Measurements from ENCODE around the gene MAPK7. TPM values are rescaled to one million over a fixed set of nuclear protein-coding genes. Genes with fewer than 3 reads are reported as not detected.

The MAPK7 gene
- polyA plus RNA-seq, 1 of the 3 experiments (the other 2 are of a cell fraction): 19.1 TPM

- POLR2A ChIA-PET: no interaction called here
- TF ChIP-seq YY1 (IDR thresholded peaks at IDR 0.05; ENCODE audit: low read depth) (no peak), PBX3 (IDR thresholded peaks at IDR 0.05) (no peak), USF1 (IDR thresholded peaks at IDR 0.05; ENCODE audit: borderline replicate concordance, low read depth) (no peak), NRF1 (IDR thresholded peaks at IDR 0.05; ENCODE audit: low read depth, low read length) (no peak), ZBTB33 (IDR thresholded peaks at IDR 0.05; ENCODE audit: borderline replicate concordance, low read depth) (no peak), NFIC (IDR thresholded peaks at IDR 0.05; ENCODE audit: borderline replicate concordance) (no peak), FOXM1 (IDR thresholded peaks at IDR 0.05; ENCODE audit: low read depth) (no peak), SIN3A (IDR thresholded peaks at IDR 0.05; ENCODE audit: borderline replicate concordance, low read depth, low read length) (no peak), RAD21 (IDR thresholded peaks at IDR 0.05; ENCODE audit: low read length) (no peak), POLR2AphosphoS5 (IDR thresholded peaks at IDR 0.05; ENCODE audit: low read depth, low read length) (no peak), TAF1 (IDR thresholded peaks at IDR 0.05; ENCODE audit: borderline replicate concordance, low read depth, low read length) (no peak)
- TF ChIP-seq, protein P1, sequence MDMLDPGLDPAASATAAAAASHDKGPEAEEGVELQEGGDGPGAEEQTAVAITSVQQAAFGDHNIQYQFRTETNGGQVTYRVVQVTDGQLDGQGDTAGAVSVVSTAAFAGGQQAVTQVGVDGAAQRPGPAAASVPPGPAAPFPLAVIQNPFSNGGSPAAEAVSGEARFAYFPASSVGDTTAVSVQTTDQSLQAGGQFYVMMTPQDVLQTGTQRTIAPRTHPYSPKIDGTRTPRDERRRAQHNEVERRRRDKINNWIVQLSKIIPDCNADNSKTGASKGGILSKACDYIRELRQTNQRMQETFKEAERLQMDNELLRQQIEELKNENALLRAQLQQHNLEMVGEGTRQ (IDR thresholded peaks at IDR 0.05; ENCODE audit: borderline replicate concordance, low read depth, low read length): no peak
Measured at GRCh38 chr17:19426631-19427030, 48.3 kb downstream of the MAPK7 start.

GRCh38 chr17:19431691-19432090, 53.4 kb downstream of the MAPK7 start:
- Histone ChIP-seq H3K27me3 (ENCODE audit: insufficient read depth) (no peaks in the 10 kb centered on the region), H3K9me3 (no peaks in the 10 kb centered on the region), H3K79me2 (ENCODE audit: insufficient read depth) (no peaks in the 10 kb centered on the region), H3K4me3 (ENCODE audit: low read depth in 2 of 2, low read length in 1 of 2) (no peak overlapping the region), H3K27ac (ENCODE audit: low read depth in 2 of 2, low read length in 1 of 2) (no peak overlapping the region), H3K9me2 (no peaks in the 10 kb centered on the region), H3K9ac (no peak overlapping the region), H3K4me2 (no peak overlapping the region), H2AFZ (ENCODE audit: low read depth) (no peak overlapping the region), H3K4me1 (ENCODE audit: control insufficient read depth in 1 of 2, insufficient read depth in 2 of 2, low read depth in 1 of 2, low read length in 1 of 2) (peaks cover 0 to 7% of the 10 kb centered on the region in 2 experiments; a peak in 1 of 4 replicates), H3F3A (replicated peaks; ENCODE audit: insufficient read depth) (no peaks in the 10 kb centered on the region), H3K36me3 (replicated peaks in 1 of 2; ENCODE audit: control insufficient read depth in 1 of 2, insufficient read depth in 2 of 2, low read length in 1 of 2) (no peaks in the 10 kb centered on the region), H4K20me1 (ENCODE audit: insufficient read depth) (no peaks in the 10 kb centered on the region)
- no peak for DNase-seq
- 86% methylated on average over 3 of the region's 3 CpGs for WGBS (ENCODE audit: low lambda C conversion rate)
- POLR2A ChIA-PET: no interaction called here
- no peak for TF ChIP-seq NRF1 (IDR thresholded peaks at IDR 0.05; ENCODE audit: low read depth, low read length)
- no peak for TF ChIP-seq SMC3 (IDR thresholded peaks at IDR 0.05; ENCODE audit: low read depth, low read length)
- CTCF ChIA-PET: interaction anchor here (0.7 to 3.4 kb wide), 3 partner anchors 15 to 69 kb away, joined by 3 to 21 read pairs (median 7); partner anchors contain the start of gene B9D1

More at GRCh38 chr17:19426631-19427030, 48.3 kb downstream of the MAPK7 start:
- DNase-seq: no peak
- Histone ChIP-seq H3F3A (replicated peaks; ENCODE audit: insufficient read depth) (no peaks in the 10 kb centered on the region), H3K9me3 (no peaks in the 10 kb centered on the region), H3K4me3 (ENCODE audit: low read depth in 2 of 2, low read length in 1 of 2) (no peak overlapping the region), H3K4me2 (no peak overlapping the region), H3K27me3 (ENCODE audit: insufficient read depth) (no peaks in the 10 kb centered on the region), H3K9me2 (no peaks in the 10 kb centered on the region), H2AFZ (ENCODE audit: low read depth) (no peak overlapping the region), H3K4me1 (ENCODE audit: control insufficient read depth in 1 of 2, insufficient read depth in 2 of 2, low read depth in 1 of 2, low read length in 1 of 2) (no peaks in the 10 kb centered on the region), H3K79me2 (ENCODE audit: insufficient read depth) (no peaks in the 10 kb centered on the region), H3K27ac (ENCODE audit: low read depth in 2 of 2, low read length in 1 of 2) (no peak overlapping the region), H3K9ac (no peak overlapping the region), H3K36me3 (replicated peaks in 1 of 2; ENCODE audit: control insufficient read depth in 1 of 2, insufficient read depth in 2 of 2, low read length in 1 of 2) (no peaks in the 10 kb centered on the region), H4K20me1 (ENCODE audit: insufficient read depth) (no peaks in the 10 kb centered on the region)
- WGBS (ENCODE audit: low lambda C conversion rate): 94% methylated on average over 5 of the region's 5 CpGs
- CTCF ChIA-PET: interaction anchor here (2.1 kb wide), 1 partner anchor 64 kb away, joined by 13 read pairs; the partner anchor contains the start of gene B9D1

Small RNA genes lying within 50 kb of the gene (small RNA-seq; reads per million reads assigned to genes)
- gene MIR1180 (0.17 to 14.1 (median 10.2) reads per million in 7 experiments), gene RF00537 (0 reads per million in 7 experiments)

Other genes starting within 250 kb of the MAPK7 start
- 34.5 and 38.9 TPM in 2 replicates for gene EPN2, start 141.1 kb upstream of the MAPK7 start, polyA plus RNA-seq (2012; rRNA removed)
- 75.0 and 81.6 TPM in 2 replicates for gene B9D1, start 15.8 kb upstream of the MAPK7 start, polyA plus RNA-seq (2012; rRNA removed)
- 112 and 120 TPM in 2 replicates for gene MFAP4, start 8.7 kb downstream of the MAPK7 start, polyA plus RNA-seq (2012; rRNA removed)
- 22.6 and 26.9 TPM in 2 replicates for gene RNF112, start 32.7 kb downstream of the MAPK7 start, polyA plus RNA-seq (2012; rRNA removed)
- gene SLC47A1, start 155.4 kb downstream of the MAPK7 start, polyA plus RNA-seq (2012; rRNA removed): 3.5 and 4.4 TPM in 2 replicates

Measured in SK-N-SH (cell line).